ENCODE measurements around the gene NPLOC4.
"Not testable (repeated sequence)": the region's sequence is repeated elsewhere in the genome, so short reads cannot be mapped to it uniquely, and the experiment has no call there.

Gene NPLOC4

GRCh38 chr17:81630274-81630673 is 6.6 kb downstream of the NPLOC4 start:
- peaks cover 13 to 64% of the 10 kb centered on the region in 2 donors for H3K36me3 ChIP-seq (replicated peaks in 1 of 2; ENCODE audit: control insufficient read depth in 2 of 2, insufficient read depth in 2 of 2, low read length in 2 of 2)
- H2BK120ac ChIP-seq (ENCODE audit: low read depth, low read length), result no peak overlapping the region
- no peak for DNase-seq (ENCODE audit: low spot score)
- H2BK12ac ChIP-seq (ENCODE audit: low read length), result no peak overlapping the region
- no peak overlapping the region for H3K27ac ChIP-seq (replicated peaks; ENCODE audit: low read length)
- H2AFZ ChIP-seq (ENCODE audit: low read length), result no peak overlapping the region
- no peak overlapping the region for H2BK15ac ChIP-seq (ENCODE audit: low read length)
- H3K23ac ChIP-seq (ENCODE audit: low read depth, low read length, poor library complexity), result no peak overlapping the region
- no peak overlapping the region for H3K4ac ChIP-seq (ENCODE audit: low read length)
- H4K8ac ChIP-seq (ENCODE audit: low read depth, low read length), result no peak overlapping the region
- no CpG with 5 or more reads among the region's 8 CpGs for WGBS, 2 donors (ENCODE audit: extremely low coverage in 2 of 2, insufficient read length in 2 of 2, insufficient replicate concordance in 1 of 2)
- H4K91ac ChIP-seq (ENCODE audit: low read depth, low read length, poor library complexity), result no peak overlapping the region
- H3K27me3 ChIP-seq (ENCODE audit: control insufficient read depth in 3 of 3, insufficient read depth in 3 of 3, low read depth in 1 of 3, low read length in 3 of 3), result no peaks in the 10 kb centered on the region
- H3K14ac ChIP-seq (ENCODE audit: low read length), result no peak overlapping the region
- no peak overlapping the region for H3K4me2 ChIP-seq (ENCODE audit: insufficient read depth, low read length, poor library complexity, severe bottlenecking)
- no peak overlapping the region for H3K18ac ChIP-seq (ENCODE audit: low read length)
- peaks cover 4% of the 10 kb centered on the region for H3K79me1 ChIP-seq (ENCODE audit: low read depth, low read length)
- no peak overlapping the region for H2BK5ac ChIP-seq (ENCODE audit: low read length)
- no peak overlapping the region for H2AK5ac ChIP-seq (ENCODE audit: low read depth, low read length)
- H3K9me3 ChIP-seq (replicated peaks in 1 of 2; ENCODE audit: control insufficient read depth in 2 of 2, insufficient read depth in 1 of 2, low read depth in 1 of 2, low read length in 2 of 2), result no peaks in the 10 kb centered on the region
- no peaks in the 10 kb centered on the region for H3K4me1 ChIP-seq (ENCODE audit: control insufficient read depth in 2 of 2, insufficient read depth in 1 of 2, low read depth in 1 of 2, low read length in 2 of 2)
- no peak overlapping the region for H3K9ac ChIP-seq (ENCODE audit: low read depth, low read length, poor library complexity)
- H3K4me3 ChIP-seq (ENCODE audit: low read length in 2 of 2), result no peak overlapping the region

- no CpG with 5 or more reads among the region's 11 CpGs for WGBS, 2 donors (ENCODE audit: extremely low coverage in 2 of 2, insufficient read length in 2 of 2, insufficient replicate concordance in 1 of 2)
- Histone ChIP-seq H4K8ac (ENCODE audit: low read depth, low read length) (no peak overlapping the region), H2BK5ac (ENCODE audit: low read length) (no peak overlapping the region), H3K23ac (ENCODE audit: low read depth, low read length, poor library complexity) (no peak overlapping the region), H3K14ac (ENCODE audit: low read length) (no peak overlapping the region), H2BK12ac (ENCODE audit: low read length) (no peak overlapping the region), H3K27ac (replicated peaks; ENCODE audit: low read length) (no peak overlapping the region), H2BK120ac (ENCODE audit: low read depth, low read length) (no peak overlapping the region), H3K4me2 (ENCODE audit: insufficient read depth, low read length, poor library complexity, severe bottlenecking) (no peak overlapping the region), H3K9ac (ENCODE audit: low read depth, low read length, poor library complexity) (no peak overlapping the region), H3K4ac (ENCODE audit: low read length) (no peak overlapping the region), H2AFZ (ENCODE audit: low read length) (no peak overlapping the region), H3K27me3 (ENCODE audit: control insufficient read depth in 3 of 3, insufficient read depth in 3 of 3, low read depth in 1 of 3, low read length in 3 of 3) (no peaks in the 10 kb centered on the region), H3K9me3 (replicated peaks in 1 of 2; ENCODE audit: control insufficient read depth in 2 of 2, insufficient read depth in 1 of 2, low read depth in 1 of 2, low read length in 2 of 2) (peaks cover 7 to 9% of the 10 kb centered on the region in 2 donors), H2AK5ac (ENCODE audit: low read depth, low read length) (no peak overlapping the region), H4K91ac (ENCODE audit: low read depth, low read length, poor library complexity) (no peak overlapping the region), H3K79me1 (ENCODE audit: low read depth, low read length) (peaks cover 6% of the 10 kb centered on the region), H3K4me3 (ENCODE audit: low read length in 2 of 2) (no peak overlapping the region), H3K18ac (ENCODE audit: low read length) (no peak overlapping the region), H2BK15ac (ENCODE audit: low read length) (no peak overlapping the region), H3K4me1 (ENCODE audit: control insufficient read depth in 2 of 2, insufficient read depth in 1 of 2, low read depth in 1 of 2, low read length in 2 of 2) (no peaks in the 10 kb centered on the region), H3K36me3 (replicated peaks in 1 of 2; ENCODE audit: control insufficient read depth in 2 of 2, insufficient read depth in 2 of 2, low read length in 2 of 2) (peaks cover 47 to 81% of the 10 kb centered on the region in 2 donors)
- no peak for DNase-seq (ENCODE audit: low spot score)
Observed at GRCh38 chr17:81621494-81622130, 15.3 kb downstream of the NPLOC4 start.

- WGBS, 2 donors (ENCODE audit: extremely low coverage in 2 of 2, insufficient read length in 2 of 2, insufficient replicate concordance in 1 of 2), result no CpG with 5 or more reads among the region's 36 CpGs
- H3K79me1 ChIP-seq (ENCODE audit: low read depth, low read length); H3K4me1 ChIP-seq (ENCODE audit: control insufficient read depth in 2 of 2, insufficient read depth in 1 of 2, low read depth in 1 of 2, low read length in 2 of 2); H2BK120ac ChIP-seq (ENCODE audit: low read depth, low read length); H2BK15ac ChIP-seq (ENCODE audit: low read length); H2AK5ac ChIP-seq (ENCODE audit: low read depth, low read length); H3K4ac ChIP-seq (ENCODE audit: low read length); H3K9me3 ChIP-seq (replicated peaks in 1 of 2; ENCODE audit: control insufficient read depth in 2 of 2, insufficient read depth in 1 of 2, low read depth in 1 of 2, low read length in 2 of 2); H2BK5ac ChIP-seq (ENCODE audit: low read length); H3K14ac ChIP-seq (ENCODE audit: low read length); H3K27me3 ChIP-seq (ENCODE audit: control insufficient read depth in 3 of 3, insufficient read depth in 3 of 3, low read depth in 1 of 3, low read length in 3 of 3); H3K23ac ChIP-seq (ENCODE audit: low read depth, low read length, poor library complexity); H3K4me3 ChIP-seq (ENCODE audit: low read length in 2 of 2); H2AFZ ChIP-seq (ENCODE audit: low read length); H3K27ac ChIP-seq (replicated peaks; ENCODE audit: low read length); H4K8ac ChIP-seq (ENCODE audit: low read depth, low read length); H3K4me2 ChIP-seq (ENCODE audit: insufficient read depth, low read length, poor library complexity, severe bottlenecking); DNase-seq (ENCODE audit: low spot score); H4K91ac ChIP-seq (ENCODE audit: low read depth, low read length, poor library complexity); H3K18ac ChIP-seq (ENCODE audit: low read length); H2BK12ac ChIP-seq (ENCODE audit: low read length); H3K9ac ChIP-seq (ENCODE audit: low read depth, low read length, poor library complexity): not testable (repeated sequence)
- H3K36me3 ChIP-seq (replicated peaks in 1 of 2; ENCODE audit: control insufficient read depth in 2 of 2, insufficient read depth in 2 of 2, low read length in 2 of 2), result peaks cover 39 to 76% of the 10 kb centered on the region in 2 donors
Observed at GRCh38 chr17:81618307-81618706, 18.6 kb downstream of the NPLOC4 start.

- Histone ChIP-seq H3K4me2 (ENCODE audit: insufficient read depth, low read length, poor library complexity, severe bottlenecking) (no peak overlapping the region), H3K36me3 (replicated peaks in 1 of 2; ENCODE audit: control insufficient read depth in 2 of 2, insufficient read depth in 2 of 2, low read length in 2 of 2) (peaks cover 45 to 77% of the 10 kb centered on the region in 2 donors), H2BK12ac (ENCODE audit: low read length) (no peak overlapping the region), H3K4me3 (ENCODE audit: low read length in 2 of 2) (peak overlapping the region in 1 of 2 donors; percentile 19), H2BK5ac (ENCODE audit: low read length) (no peak overlapping the region), H3K27me3 (ENCODE audit: control insufficient read depth in 3 of 3, insufficient read depth in 3 of 3, low read depth in 1 of 3, low read length in 3 of 3) (no peaks in the 10 kb centered on the region), H3K23ac (ENCODE audit: low read depth, low read length, poor library complexity) (no peak overlapping the region), H3K14ac (ENCODE audit: low read length) (no peak overlapping the region), H3K4ac (ENCODE audit: low read length) (no peak overlapping the region), H2BK15ac (ENCODE audit: low read length) (no peak overlapping the region), H2AFZ (ENCODE audit: low read length) (no peak overlapping the region), H3K27ac (replicated peaks; ENCODE audit: low read length) (no peak overlapping the region), H3K79me1 (ENCODE audit: low read depth, low read length) (peaks cover 5% of the 10 kb centered on the region), H3K18ac (ENCODE audit: low read length) (no peak overlapping the region), H4K8ac (ENCODE audit: low read depth, low read length) (no peak overlapping the region), H2AK5ac (ENCODE audit: low read depth, low read length) (no peak overlapping the region), H3K4me1 (ENCODE audit: control insufficient read depth in 2 of 2, insufficient read depth in 1 of 2, low read depth in 1 of 2, low read length in 2 of 2) (no peaks in the 10 kb centered on the region), H2BK120ac (ENCODE audit: low read depth, low read length) (no peak overlapping the region), H3K9me3 (replicated peaks in 1 of 2; ENCODE audit: control insufficient read depth in 2 of 2, insufficient read depth in 1 of 2, low read depth in 1 of 2, low read length in 2 of 2) (peaks cover 3 to 7% of the 10 kb centered on the region in 2 donors), H3K9ac (ENCODE audit: low read depth, low read length, poor library complexity) (no peak overlapping the region), H4K91ac (ENCODE audit: low read depth, low read length, poor library complexity) (no peak overlapping the region)
- DNase-seq (ENCODE audit: low spot score), result no peak
- WGBS, 2 donors (ENCODE audit: extremely low coverage in 2 of 2, insufficient read length in 2 of 2, insufficient replicate concordance in 1 of 2), result no CpG with 5 or more reads among the region's 7 CpGs
Observed at GRCh38 chr17:81616877-81617276, 20.0 kb downstream of the NPLOC4 start.
